GM12872 (cell line): ENCODE results near the gene CDKN2B-AS1.

Experiments
- CTCF ChIP-seq: IDR thresholded peaks from 3 replicates; pipeline ENCODE4 v1.5.1; 2011; ENCODE audit warnings: low read depth, mild to moderate bottlenecking, low read length, moderate library complexity; ENCODE audit not compliant: insufficient read depth

CDKN2B-AS1 gene

GRCh38 chr9:22120159-22120549, 125.6 kb downstream of the CDKN2B-AS1 start:
- no peak for TF ChIP-seq CTCF

- no peak for TF ChIP-seq CTCF
Observed at GRCh38 chr9:22120595-22120994, 126.0 kb downstream of the CDKN2B-AS1 start.

- TF ChIP-seq CTCF, result no peak
Observed at GRCh38 chr9:22124263-22125011, 129.8 kb downstream of the CDKN2B-AS1 start.

- no peak for TF ChIP-seq CTCF
Observed at GRCh38 chr9:22129133-22129532, 134.5 kb downstream of the CDKN2B-AS1 start.

- TF ChIP-seq CTCF, result no peak
Observed at GRCh38 chr9:22129633-22130032, 135.0 kb downstream of the CDKN2B-AS1 start.

- TF ChIP-seq CTCF, result no peak
Observed at GRCh38 chr9:22131817-22132216, 137.2 kb downstream of the CDKN2B-AS1 start.

- no peak for TF ChIP-seq CTCF
Observed at GRCh38 chr9:22134390-22134789, 139.8 kb downstream of the CDKN2B-AS1 start.
